GDM1 (cell line): Measurements from ENCODE around the gene PIGN.
"Not testable (repeated sequence)": the region's sequence is repeated elsewhere in the genome, so short reads cannot be mapped to it uniquely, and the experiment has no call there.

Experiments
- DNase-seq: peaks from one replicate; lab custom pipeline; 2025; lab: John Stamatoyannopoulos, UW

Gene PIGN

GRCh38 chr18:62060820-62061219 is 126.0 kb downstream of the PIGN start:
- DNase-seq: no peak

GRCh38 chr18:62054929-62055498 is 131.8 kb downstream of the PIGN start:
- no peak for DNase-seq

- DNase-seq: no peak
Measured at GRCh38 chr18:62048279-62048678, 138.6 kb downstream of the PIGN start.

GRCh38 chr18:62045316-62045715 is 141.5 kb downstream of the PIGN start:
- no peak for DNase-seq

GRCh38 chr18:62044490-62045000 is 142.3 kb downstream of the PIGN start:
- no peak for DNase-seq

GRCh38 chr18:62037989-62038778 is 148.7 kb downstream of the PIGN start:
- DNase-seq: no peak

GRCh38 chr18:62037012-62037742 is 149.7 kb downstream of the PIGN start:
- no peak for DNase-seq

- DNase-seq: not testable (repeated sequence)
Measured at GRCh38 chr18:62034286-62034685, 152.6 kb downstream of the PIGN start.

GRCh38 chr18:62033756-62034155 is 153.1 kb downstream of the PIGN start:
- no peak for DNase-seq

- DNase-seq: no peak
Measured at GRCh38 chr18:62033207-62033606, 153.6 kb downstream of the PIGN start.

- no peak for DNase-seq
Measured at GRCh38 chr18:62030091-62030985, 156.5 kb downstream of the PIGN start.

- DNase-seq: no peak
Measured at GRCh38 chr18:62028715-62029114, 158.1 kb downstream of the PIGN start.

GRCh38 chr18:62027914-62028520 is 158.8 kb downstream of the PIGN start:
- no peak for DNase-seq

GRCh38 chr18:62026586-62026985 is 160.3 kb downstream of the PIGN start:
- DNase-seq: no peak

- no peak for DNase-seq
Measured at GRCh38 chr18:62024983-62025382, 161.9 kb downstream of the PIGN start.

GRCh38 chr18:62023536-62023935 is 163.3 kb downstream of the PIGN start:
- DNase-seq: no peak

GRCh38 chr18:62018759-62019041 is 168.2 kb downstream of the PIGN start:
- DNase-seq: no peak

- DNase-seq: no peak
Measured at GRCh38 chr18:62018034-62018758, 168.7 kb downstream of the PIGN start.

GRCh38 chr18:62017618-62018017 is 169.2 kb downstream of the PIGN start:
- no peak for DNase-seq

- no peak for DNase-seq
Measured at GRCh38 chr18:62011416-62011815, 175.4 kb downstream of the PIGN start.

- no peak for DNase-seq
Measured at GRCh38 chr18:62009521-62009920, 177.3 kb downstream of the PIGN start.
